Prostate gland (tissue), 2 donors: ENCODE data around the gene SCAMP4. TPM values are rescaled to one million over a fixed set of nuclear protein-coding genes. Genes with fewer than 3 reads are reported as not detected.

Source experiments
- DNase-seq: peaks from one replicate; pipeline ENCODE4 v3.0.0-alpha.2; 2019; ENCODE audit warnings: low spot score
- H3K27ac ChIP-seq, 2 donors: fragments of 200-600 bp; sonication (generic); 2 replicates each; pipeline ENCODE4 v1.5.1; 2017 to 2019
- H3K27me3 ChIP-seq: fragments of 200-600 bp; sonication (generic); replicated peaks from 2 replicates; pipeline ENCODE4 v1.5.1; 2019; ENCODE audit not compliant: insufficient read depth
- H3K36me3 ChIP-seq, 2 donors: fragments of 200-600 bp; sonication (generic); 1 replicate in 1 of 2; 2 replicates in 1 of 2; pipeline versions ENCODE4 v1.5.1 to v1.8.1; 2017 to 2019
- H3K4me1 ChIP-seq: fragments of 200-600 bp; sonication (generic); replicated peaks from 2 replicates; pipeline ENCODE4 v1.5.1; 2019
- H3K4me3 ChIP-seq, 2 donors: fragments of 200-600 bp; sonication (generic); 2 replicates each; pipeline ENCODE4 v1.5.1; 2017 to 2019
- H3K9me3 ChIP-seq: fragments of 200-600 bp; sonication (generic); 2 replicates; pipeline ENCODE4 v1.5.1; 2017
- POLR2A ChIP-seq: fragments of 450-650 bp; IDR thresholded peaks from one replicate; pipeline ENCODE4 v1.6.1; 2016; ENCODE audit warnings: antibody characterized with exemption, mild to moderate bottlenecking
- POLR2AphosphoS5 ChIP-seq: sonication (generic); formaldehyde crosslinking; IDR thresholded peaks from one replicate; pipeline ENCODE4 v1.6.1; 2017; ENCODE audit warnings: antibody characterized with exemption
- WGBS: methylation state at CpG from one replicate; pipeline ENCODE4 v1.1.5; 2018; 5-methylcytosine and 5-hydroxymethylcytosine counted together
- intact Hi-C: fragments of 100-400 bp; cut with DNase I; formaldehyde crosslinking; loops from one replicate; pipeline ENCODE4 v1.14.2; 2022
- total RNA-seq, 2 donors: library from RNA; depleted of rRNA; stranded (reverse); fragments of >200 nt; gene quantifications; one replicate each; pipeline ENCODE4 v1.1.0, GENCODE V29; 2016
- TF ChIP-seq, protein P1 (sequence below), 4 experiments: fragments of 200-600 bp in 2 of 4; fragments of 450-650 bp in 2 of 4; sonication (generic) in 2 of 4; IDR thresholded peaks; 1 replicate in 3 of 4; 2 replicates in 1 of 4; pipeline ENCODE4 v1.5.1; 2016 to 2019; ENCODE audit warnings: antibody characterized with exemption in 4 of 4, mild to moderate bottlenecking in 2 of 4, moderate library complexity in 2 of 4

The SCAMP4 gene
- total RNA-seq, 2 donors from 2014 or later = 161 to 248 TPM

DNA sequence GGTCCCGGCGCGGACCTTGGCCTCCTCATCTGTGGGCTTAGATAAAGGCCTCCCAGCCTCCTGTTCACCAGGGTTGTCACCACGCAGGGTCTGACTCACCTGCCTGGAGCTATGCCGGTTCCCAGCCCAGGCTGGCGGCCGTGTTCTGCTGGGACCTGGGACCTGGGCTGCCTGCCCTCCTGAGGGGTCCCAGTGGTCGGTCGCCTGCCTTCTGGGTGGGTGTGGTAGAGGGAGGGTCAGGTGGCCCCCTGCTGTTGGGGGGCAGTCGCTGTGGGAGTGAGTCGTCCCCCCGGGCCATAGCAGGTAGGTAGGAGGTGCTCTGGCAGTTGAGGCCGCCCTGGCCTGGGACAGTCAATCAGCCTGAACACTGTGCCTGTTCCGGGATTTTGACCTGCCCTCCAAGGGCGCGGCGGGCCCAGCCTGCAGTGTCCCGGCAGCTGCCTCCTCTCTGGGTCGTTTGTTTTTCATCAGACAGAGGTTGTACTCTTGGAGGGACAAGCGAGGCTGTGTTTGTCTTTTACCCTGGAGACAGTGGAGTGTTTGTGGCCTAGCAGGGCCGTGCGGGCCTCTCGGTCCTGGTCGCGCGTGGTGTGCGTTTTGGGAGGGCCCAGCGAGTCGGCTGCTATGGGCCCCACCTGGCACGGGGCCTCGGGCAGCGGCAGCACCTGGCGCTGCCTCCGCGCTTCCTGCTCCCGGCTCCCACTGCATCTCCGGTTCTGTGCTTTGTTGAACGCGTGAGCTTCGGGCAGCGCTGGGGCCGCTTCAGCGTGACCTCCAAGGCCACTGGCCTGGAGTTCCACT lies 2.6 kb downstream of the SCAMP4 start:
- no peaks in the 10 kb centered on the region for H3K9me3 ChIP-seq
- DNase-seq = no peak
- peak overlapping the region; percentile 3 to 19 for H3K4me3 ChIP-seq
- H3K36me3 ChIP-seq = peaks cover 0 to 1% of the 10 kb centered on the region in 2 donors
- TF ChIP-seq POLR2A (peak; percentile 30), POLR2AphosphoS5 (no peak)
- TF ChIP-seq, protein P1, sequence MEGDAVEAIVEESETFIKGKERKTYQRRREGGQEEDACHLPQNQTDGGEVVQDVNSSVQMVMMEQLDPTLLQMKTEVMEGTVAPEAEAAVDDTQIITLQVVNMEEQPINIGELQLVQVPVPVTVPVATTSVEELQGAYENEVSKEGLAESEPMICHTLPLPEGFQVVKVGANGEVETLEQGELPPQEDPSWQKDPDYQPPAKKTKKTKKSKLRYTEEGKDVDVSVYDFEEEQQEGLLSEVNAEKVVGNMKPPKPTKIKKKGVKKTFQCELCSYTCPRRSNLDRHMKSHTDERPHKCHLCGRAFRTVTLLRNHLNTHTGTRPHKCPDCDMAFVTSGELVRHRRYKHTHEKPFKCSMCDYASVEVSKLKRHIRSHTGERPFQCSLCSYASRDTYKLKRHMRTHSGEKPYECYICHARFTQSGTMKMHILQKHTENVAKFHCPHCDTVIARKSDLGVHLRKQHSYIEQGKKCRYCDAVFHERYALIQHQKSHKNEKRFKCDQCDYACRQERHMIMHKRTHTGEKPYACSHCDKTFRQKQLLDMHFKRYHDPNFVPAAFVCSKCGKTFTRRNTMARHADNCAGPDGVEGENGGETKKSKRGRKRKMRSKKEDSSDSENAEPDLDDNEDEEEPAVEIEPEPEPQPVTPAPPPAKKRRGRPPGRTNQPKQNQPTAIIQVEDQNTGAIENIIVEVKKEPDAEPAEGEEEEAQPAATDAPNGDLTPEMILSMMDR (IDR thresholded peaks at IDR 0.05) = no peak
- no peaks in the 10 kb centered on the region for H3K27me3 ChIP-seq
- peak overlapping the region; percentile 71 to 75 for H3K27ac ChIP-seq
- H3K4me1 ChIP-seq = peaks cover 15% of the 10 kb centered on the region
- intact Hi-C loops = no loop called here
- 53% methylated on average over 27 of the region's 43 CpGs for WGBS

DNA sequence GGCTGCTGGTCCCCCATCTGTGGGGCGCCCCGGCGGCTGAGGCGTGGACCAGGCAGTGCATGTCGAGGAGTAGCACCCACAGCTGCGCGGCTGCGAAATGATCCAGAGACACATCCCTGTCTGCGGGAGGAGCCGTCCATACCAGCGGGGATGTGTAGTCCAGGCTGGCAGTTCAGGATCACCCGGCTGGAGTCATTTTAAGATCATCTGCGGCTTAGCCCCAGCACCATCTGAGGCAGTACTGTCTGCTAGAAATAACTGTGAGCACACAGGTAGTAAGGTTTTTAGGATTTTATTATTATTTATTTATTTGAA lies 3.1 kb downstream of the SCAMP4 start:
- TF ChIP-seq POLR2A (no peak), POLR2AphosphoS5 (no peak)
- TF ChIP-seq, protein P1 (IDR thresholded peaks at IDR 0.05) = no peak
- Histone ChIP-seq H3K27me3 (no peaks in the 10 kb centered on the region), H3K4me1 (peaks cover 15% of the 10 kb centered on the region), H3K36me3 (peaks cover 0 to 5% of the 10 kb centered on the region in 2 donors), H3K9me3 (no peaks in the 10 kb centered on the region), H3K4me3 (peak overlapping the region in 1 of 2 donors; percentile 19), H3K27ac (peak overlapping the region; percentile 71 to 75)
- 79% methylated on average over 13 of the region's 13 CpGs for WGBS
- no peak for DNase-seq
- intact Hi-C loops = no loop called here

DNA sequence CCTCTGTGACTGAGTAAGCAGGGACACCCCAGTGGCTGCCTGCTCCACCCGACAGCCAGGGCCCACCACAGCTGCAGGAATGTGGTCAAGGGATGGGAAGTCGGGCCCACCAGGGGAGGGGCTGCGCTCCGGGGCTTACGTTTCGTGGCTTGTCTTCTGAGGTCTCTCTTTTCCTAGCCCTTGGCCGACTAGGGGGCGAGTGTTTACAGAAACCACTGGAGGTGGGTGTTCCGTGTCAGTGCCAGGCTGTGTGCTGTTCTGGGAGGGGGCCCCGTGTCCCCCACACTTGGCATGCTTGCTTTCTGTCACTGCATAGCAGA lies 4.5 kb downstream of the SCAMP4 start:
- no peaks in the 10 kb centered on the region for H3K9me3 ChIP-seq
- no peak overlapping the region for H3K27ac ChIP-seq
- no peak for DNase-seq
- H3K36me3 ChIP-seq = peaks cover 0 to 5% of the 10 kb centered on the region in 2 donors
- no peaks in the 10 kb centered on the region for H3K27me3 ChIP-seq
- H3K4me3 ChIP-seq = no peak overlapping the region
- intact Hi-C loops = no loop called here
- 64% methylated on average over 10 of the region's 10 CpGs for WGBS
- peaks cover 15% of the 10 kb centered on the region for H3K4me1 ChIP-seq
- TF ChIP-seq, protein P1 (IDR thresholded peaks at IDR 0.05) = no peak
- TF ChIP-seq POLR2A = no peak

DNA sequence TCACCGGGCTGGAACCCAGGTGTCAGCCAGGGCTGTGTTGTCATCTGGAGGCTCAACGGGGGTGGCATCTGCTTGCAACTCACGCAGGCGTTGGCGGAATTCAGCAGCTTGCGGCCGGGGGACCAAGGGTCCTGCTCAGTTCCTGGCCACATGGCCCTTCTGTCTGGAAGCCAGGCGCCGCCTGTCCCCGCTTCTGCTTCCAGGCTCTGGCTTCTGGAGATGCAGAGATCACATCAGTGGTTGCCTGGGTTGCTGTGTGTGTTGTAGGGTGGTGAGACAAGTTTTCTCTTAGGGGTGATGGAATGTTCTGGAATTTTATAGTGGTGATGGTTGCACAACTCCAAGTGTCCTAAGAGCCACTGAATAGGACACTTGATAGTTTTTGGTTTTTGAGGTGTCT lies 5.0 kb downstream of the SCAMP4 start:
- WGBS = 93% methylated on average over 10 of the region's 10 CpGs
- no peaks in the 10 kb centered on the region for H3K9me3 ChIP-seq
- H3K4me1 ChIP-seq = peaks cover 15% of the 10 kb centered on the region
- no peak overlapping the region for H3K4me3 ChIP-seq
- no peaks in the 10 kb centered on the region for H3K27me3 ChIP-seq
- peaks cover 0 to 5% of the 10 kb centered on the region in 2 donors for H3K36me3 ChIP-seq
- DNase-seq = no peak
- no peak for TF ChIP-seq POLR2AphosphoS5
- no peak for TF ChIP-seq POLR2A
- TF ChIP-seq, protein P1 (IDR thresholded peaks at IDR 0.05) = no peak
- H3K27ac ChIP-seq = no peak overlapping the region
- intact Hi-C loops = no loop called here

DNA sequence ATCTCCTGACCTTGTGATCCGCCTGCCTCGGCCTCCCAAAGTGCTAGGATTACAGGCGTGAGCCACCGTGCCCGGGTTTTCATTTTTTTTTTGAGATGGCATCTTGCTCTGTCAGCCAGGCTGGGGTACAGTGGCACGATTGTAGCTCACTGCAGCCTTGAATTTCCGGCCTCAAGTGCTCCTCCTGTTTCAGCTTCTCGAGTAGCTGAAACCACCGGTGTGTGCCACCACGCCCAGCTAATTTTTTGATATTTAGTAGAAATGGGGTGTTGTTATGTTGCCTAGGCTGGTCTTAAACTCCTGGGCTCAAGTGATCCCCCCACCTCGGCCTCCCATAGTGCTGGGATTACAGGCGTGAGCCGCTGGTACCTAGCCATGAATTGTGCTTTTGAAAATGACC lies 5.9 kb downstream of the SCAMP4 start:
- no peak overlapping the region for H3K4me3 ChIP-seq
- H3K27ac ChIP-seq = no peak overlapping the region
- no peaks in the 10 kb centered on the region for H3K9me3 ChIP-seq
- peaks cover 0 to 5% of the 10 kb centered on the region in 2 donors for H3K36me3 ChIP-seq
- H3K4me1 ChIP-seq = peaks cover 12% of the 10 kb centered on the region
- TF ChIP-seq, protein P1 (IDR thresholded peaks at IDR 0.05) = no peak
- TF ChIP-seq POLR2A (no peak), POLR2AphosphoS5 (no peak)
- H3K27me3 ChIP-seq = no peaks in the 10 kb centered on the region
- no peak for DNase-seq
- intact Hi-C loops = no loop called here
- whole genome bisulfite sequencing = 84% methylated on average over 13 of the region's 13 CpGs
